Activated naive CD4-positive, alpha-beta T cell treated with anti-CD3 and anti-CD28 coated beads for 36 hours (primary cell): ENCODE results near the gene FSTL4. TPM values are rescaled to one million over a fixed set of nuclear protein-coding genes. Genes with fewer than 3 reads are reported as not detected.
A peak's percentile ranks its signal among the peaks of the same experiment; 100 is the strongest.

Experiments
- CTCF ChIA-PET: fragments of 350-600 bp; sonication (Branson Sonifier 250); formaldehyde crosslinking; loops from one replicate; lab custom pipeline; 2021; ENCODE audit warnings: antibody characterized with exemption; lab: Charles Lee
- DNase-seq: peaks from one replicate; pipeline ENCODE4 v3.0.0-alpha.2; 2020
- H3K27ac Mint-ChIP-seq: one replicate; pipeline ENCODE4 v1.8.0; 2021; ENCODE audit warnings: mild to moderate bottlenecking, mixed read lengths
- H3K27me3 Mint-ChIP-seq: one replicate; pipeline ENCODE4 v1.8.0; 2021; ENCODE audit warnings: low read depth, mixed read lengths
- H3K36me3 Mint-ChIP-seq: one replicate; pipeline ENCODE4 v1.8.0; 2021; ENCODE audit warnings: low read depth, mixed read lengths
- H3K4me1 Mint-ChIP-seq: one replicate; pipeline ENCODE4 v1.8.0; 2021; ENCODE audit warnings: low read depth, mixed read lengths
- H3K4me3 Mint-ChIP-seq: one replicate; pipeline ENCODE4 v1.8.0; 2021; ENCODE audit warnings: mild to moderate bottlenecking, moderate library complexity, mixed read lengths
- H3K9me3 Mint-ChIP-seq: one replicate; pipeline ENCODE4 v1.8.0; 2021; ENCODE audit warnings: mixed read lengths
- intact Hi-C: fragments of 100-400 bp; cut with micrococcal nuclease; formaldehyde crosslinking; loops from one replicate; pipeline ENCODE4 v1.15.1; 2023
- total RNA-seq, 2 experiments: library from RNA; stranded (reverse); gene quantifications; one replicate each; pipeline ENCODE4 v1.2.3, GENCODE V29; 2021

The FSTL4 gene
- total RNA-seq, 2 experiments from 2014 or later: 0.29 to 0.30 TPM

GRCh38 chr5:133580618-133581017, 31.7 kb downstream of the FSTL4 start:
- H3K27me3 Mint-ChIP-seq: peaks cover 26% of the 10 kb centered on the region

GRCh38 chr5:133579766-133580165, 32.6 kb downstream of the FSTL4 start:
- H3K36me3 Mint-ChIP-seq: no peaks in the 10 kb centered on the region
- intact Hi-C loops: no loop called here
- peaks cover 26% of the 10 kb centered on the region for H3K27me3 Mint-ChIP-seq

More at GRCh38 chr5:133580618-133581017, 31.7 kb downstream of the FSTL4 start:
- DNase-seq: no peak
- no peak overlapping the region for H3K4me3 Mint-ChIP-seq
- no peaks in the 10 kb centered on the region for H3K9me3 Mint-ChIP-seq
- CTCF ChIA-PET: no interaction called here
- H3K36me3 Mint-ChIP-seq: no peaks in the 10 kb centered on the region
- H3K4me1 Mint-ChIP-seq: no peaks in the 10 kb centered on the region
- intact Hi-C loops: no loop called here
- no peak overlapping the region for H3K27ac Mint-ChIP-seq

GRCh38 chr5:133569347-133569746, 43.0 kb downstream of the FSTL4 start:
- Mint-ChIP-seq H3K4me3 (no peak overlapping the region), H3K4me1 (no peaks in the 10 kb centered on the region), H3K36me3 (no peaks in the 10 kb centered on the region), H3K27me3 (peaks cover 33% of the 10 kb centered on the region), H3K27ac (no peak overlapping the region), H3K9me3 (peaks cover 8% of the 10 kb centered on the region)
- no peak for DNase-seq
- CTCF ChIA-PET: no interaction called here
- intact Hi-C loops: no loop called here

More at GRCh38 chr5:133579766-133580165, 32.6 kb downstream of the FSTL4 start:
- Mint-ChIP-seq H3K9me3 (no peaks in the 10 kb centered on the region), H3K4me1 (no peaks in the 10 kb centered on the region), H3K27ac (no peak overlapping the region), H3K4me3 (no peak overlapping the region)
- DNase-seq: no peak
- CTCF ChIA-PET: no interaction called here

GRCh38 chr5:133565993-133566392, 46.3 kb downstream of the FSTL4 start:
- Mint-ChIP-seq H3K4me1 (no peaks in the 10 kb centered on the region), H3K4me3 (no peak overlapping the region), H3K27me3 (peaks cover 22% of the 10 kb centered on the region), H3K9me3 (no peaks in the 10 kb centered on the region), H3K27ac (no peak overlapping the region), H3K36me3 (no peaks in the 10 kb centered on the region)
- peak; percentile 62 for DNase-seq
- CTCF ChIA-PET: interaction anchor here (0.6 kb wide), 1 partner anchor 104 kb away, joined by 4 read pairs; no protein-coding TSS in a partner anchor
- intact Hi-C loops: no loop called here

GRCh38 chr5:133564921-133565565, 47.3 kb downstream of the FSTL4 start:
- DNase-seq: no peak
- H3K4me1 Mint-ChIP-seq: no peaks in the 10 kb centered on the region
- no peak overlapping the region for H3K4me3 Mint-ChIP-seq
- intact Hi-C loops: no loop called here
- peaks cover 18% of the 10 kb centered on the region for H3K27me3 Mint-ChIP-seq
- H3K27ac Mint-ChIP-seq: no peak overlapping the region
- CTCF ChIA-PET: no interaction called here
- H3K36me3 Mint-ChIP-seq: no peaks in the 10 kb centered on the region
- H3K9me3 Mint-ChIP-seq: no peaks in the 10 kb centered on the region

- Mint-ChIP-seq H3K9me3 (no peaks in the 10 kb centered on the region), H3K4me1 (no peaks in the 10 kb centered on the region), H3K27ac (no peak overlapping the region), H3K4me3 (no peak overlapping the region), H3K27me3 (peaks cover 21% of the 10 kb centered on the region), H3K36me3 (no peaks in the 10 kb centered on the region)
- CTCF ChIA-PET: interaction anchor here (0.7 kb wide), 1 partner anchor 15 kb away, joined by 3 read pairs; no protein-coding TSS in a partner anchor
- intact Hi-C loops: no loop called here
- DNase-seq: no peak
Observed at GRCh38 chr5:133562554-133562953, 49.8 kb downstream of the FSTL4 start.

- Mint-ChIP-seq H3K27ac (no peak overlapping the region), H3K27me3 (peaks cover 11% of the 10 kb centered on the region), H3K36me3 (no peaks in the 10 kb centered on the region), H3K4me1 (no peaks in the 10 kb centered on the region), H3K9me3 (no peaks in the 10 kb centered on the region), H3K4me3 (no peak overlapping the region)
- DNase-seq: no peak
- intact Hi-C loops: no loop called here
- CTCF ChIA-PET: interaction anchor here (0.7 kb wide), 1 partner anchor 187 kb away, joined by 3 read pairs; no protein-coding TSS in a partner anchor
Observed at GRCh38 chr5:133559960-133560359, 52.4 kb downstream of the FSTL4 start.

GRCh38 chr5:133556551-133556950, 55.8 kb downstream of the FSTL4 start:
- intact Hi-C loops: no loop called here
- H3K9me3 Mint-ChIP-seq: no peaks in the 10 kb centered on the region
- H3K36me3 Mint-ChIP-seq: no peaks in the 10 kb centered on the region
- H3K27me3 Mint-ChIP-seq: peaks cover 20% of the 10 kb centered on the region
- CTCF ChIA-PET: interaction anchor here (1.3 kb wide), 1 partner anchor 83 kb away, joined by 3 read pairs; no protein-coding TSS in a partner anchor
- no peaks in the 10 kb centered on the region for H3K4me1 Mint-ChIP-seq
- H3K27ac Mint-ChIP-seq: no peak overlapping the region
- no peak overlapping the region for H3K4me3 Mint-ChIP-seq
- DNase-seq: no peak

GRCh38 chr5:133554279-133554678, 58.1 kb downstream of the FSTL4 start:
- CTCF ChIA-PET: interaction anchor here (2.7 kb wide), 1 partner anchor 315 kb away, joined by 14 read pairs; no protein-coding TSS in a partner anchor
- no peaks in the 10 kb centered on the region for H3K36me3 Mint-ChIP-seq
- no peak overlapping the region for H3K27ac Mint-ChIP-seq
- H3K4me1 Mint-ChIP-seq: no peaks in the 10 kb centered on the region
- intact Hi-C loops: no loop called here
- no peak overlapping the region for H3K4me3 Mint-ChIP-seq
- no peaks in the 10 kb centered on the region for H3K9me3 Mint-ChIP-seq
- peaks cover 20% of the 10 kb centered on the region for H3K27me3 Mint-ChIP-seq
- DNase-seq: no peak

GRCh38 chr5:133552925-133553525, 59.3 kb downstream of the FSTL4 start:
- Mint-ChIP-seq H3K27ac (no peak overlapping the region), H3K4me1 (no peaks in the 10 kb centered on the region), H3K27me3 (peaks cover 18% of the 10 kb centered on the region), H3K9me3 (no peaks in the 10 kb centered on the region), H3K36me3 (no peaks in the 10 kb centered on the region), H3K4me3 (no peak overlapping the region)
- intact Hi-C loops: loop anchor here (1.0 kb wide), 3 partner anchors 58 to 391 kb away; no protein-coding TSS in a partner anchor
- CTCF ChIA-PET: interaction anchor here (0.6 to 2.7 kb wide), 12 partner anchors 8 to 390 kb away, joined by 3 to 14 read pairs (median 3); no protein-coding TSS in a partner anchor
- DNase-seq: peak; percentile 79

GRCh38 chr5:133546500-133546899, 65.8 kb downstream of the FSTL4 start:
- CTCF ChIA-PET: no interaction called here
- Mint-ChIP-seq H3K4me3 (no peak overlapping the region), H3K4me1 (no peaks in the 10 kb centered on the region), H3K27me3 (peaks cover 28% of the 10 kb centered on the region), H3K36me3 (no peaks in the 10 kb centered on the region), H3K9me3 (no peaks in the 10 kb centered on the region), H3K27ac (no peak overlapping the region)
- intact Hi-C loops: no loop called here
- DNase-seq: no peak

- H3K9me3 Mint-ChIP-seq: no peaks in the 10 kb centered on the region
- no peak overlapping the region for H3K4me3 Mint-ChIP-seq
- CTCF ChIA-PET: interaction anchor here (0.6 to 1.2 kb wide), 4 partner anchors 9 to 1139 kb away, joined by 3 to 4 read pairs (median 3); no protein-coding TSS in a partner anchor
- intact Hi-C loops: no loop called here
- no peaks in the 10 kb centered on the region for H3K4me1 Mint-ChIP-seq
- no peak overlapping the region for H3K27ac Mint-ChIP-seq
- no peak for DNase-seq
- H3K36me3 Mint-ChIP-seq: no peaks in the 10 kb centered on the region
- H3K27me3 Mint-ChIP-seq: peaks cover 32% of the 10 kb centered on the region
Observed at GRCh38 chr5:133544346-133544745, 68.0 kb downstream of the FSTL4 start.
